Heart left ventricle (tissue), 13 donors: ENCODE results near the gene FKBP2.
A peak's percentile ranks its signal among the peaks of the same experiment; 100 is the strongest.

Source experiments
- POLR2A ChIP-seq, 2 donors: fragments of 450-650 bp; IDR thresholded peaks; one replicate each; pipeline ENCODE4 v1.6.1; 2017; ENCODE audit warnings: antibody characterized with exemption in 2 of 2, mild to moderate bottlenecking in 2 of 2, moderate library complexity in 2 of 2
- TF ChIP-seq, protein P1 (sequence below), 12 donors: fragments of 200-600 bp; sonication (generic) in 4 of 12; IDR thresholded peaks; one replicate each; pipeline versions ENCODE4 v1.5.0 to v1.8.0; 2018 to 2022; ENCODE audit warnings: antibody characterized with exemption in 12 of 12, mild to moderate bottlenecking in 5 of 12
- donor health status: ischemic (EF 13 %, LVEDD 7.1; RV severe dilation, severe dysfunction).
- donor health status: DM: no; HTN: yes; CAD: no.
- donor health status: DM: no; HTN: no; CAD: no.
- donor health status: ischemic (EF 25% LVEDD 6.9; RV normal size, moderate dysfunction).
- donor health status: ischemic (EF 25% LVEDD 5.7; RV mildly dilated, moderate dysfunction).
- donor health status: ischemic (EF 35%, LVEDD 5.7; RV mildly dilated, moderate dysfunction).
- donor health status: nonischemic (EF 11% LVEDD 7.7; RV severe dilation, severe dysfunction).
- donor health status: DM: yes; HTN: yes; CAD: no.
- donor health status: PGD.
- donor health status: ischemic (EF 29% LVEDD 5.4; RV normal size, mild dysfunction).
- donor health status: nonischemic (EF 23%, LVEDD 6.1; RV moderate dilation, normal function).

DNA sequence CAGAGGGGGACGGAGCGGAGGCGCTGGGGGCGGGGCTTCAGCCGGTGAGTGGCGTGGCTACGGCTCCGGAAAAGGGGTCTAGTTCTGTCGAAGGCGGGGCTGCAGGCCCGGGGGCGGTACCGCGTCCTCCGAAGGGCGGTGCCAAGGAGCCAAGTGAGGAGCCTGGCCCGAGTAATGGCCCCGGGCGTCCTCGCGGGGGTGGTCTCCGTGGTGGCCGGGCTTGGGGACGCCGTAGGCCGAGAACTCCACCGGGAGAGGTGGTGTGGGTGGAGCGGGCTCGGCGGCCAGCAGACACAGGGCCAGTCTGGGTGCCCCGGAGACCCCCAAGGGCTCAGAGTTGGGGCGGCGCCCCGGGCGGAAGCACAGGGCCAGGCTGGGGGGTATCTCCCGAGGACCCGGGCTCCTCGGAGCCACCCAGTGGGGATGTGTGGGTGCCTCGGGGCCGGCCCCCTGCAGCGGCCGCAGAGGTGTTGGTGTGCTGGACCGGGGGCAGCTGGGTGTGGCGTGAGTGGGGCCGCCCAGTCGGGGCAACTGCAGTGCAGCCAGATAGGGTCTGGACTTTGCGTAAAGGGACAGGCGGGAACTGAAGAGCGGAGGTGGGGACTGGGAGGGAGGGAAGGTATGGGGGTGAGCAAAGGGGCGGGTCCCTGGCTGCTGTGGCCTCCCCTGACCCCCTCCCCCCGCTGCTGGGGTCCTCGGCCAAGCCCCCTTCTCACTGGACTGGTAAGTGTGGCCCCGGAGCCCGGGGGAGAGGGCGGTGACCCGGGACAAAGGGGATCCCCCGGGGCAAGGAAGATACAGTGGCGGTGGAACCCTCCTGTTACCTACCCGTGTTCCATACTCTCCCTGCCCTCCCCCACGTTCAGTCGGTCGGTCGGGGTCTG, 838 bp downstream of the FKBP2 start:
- TF ChIP-seq, protein P1, sequence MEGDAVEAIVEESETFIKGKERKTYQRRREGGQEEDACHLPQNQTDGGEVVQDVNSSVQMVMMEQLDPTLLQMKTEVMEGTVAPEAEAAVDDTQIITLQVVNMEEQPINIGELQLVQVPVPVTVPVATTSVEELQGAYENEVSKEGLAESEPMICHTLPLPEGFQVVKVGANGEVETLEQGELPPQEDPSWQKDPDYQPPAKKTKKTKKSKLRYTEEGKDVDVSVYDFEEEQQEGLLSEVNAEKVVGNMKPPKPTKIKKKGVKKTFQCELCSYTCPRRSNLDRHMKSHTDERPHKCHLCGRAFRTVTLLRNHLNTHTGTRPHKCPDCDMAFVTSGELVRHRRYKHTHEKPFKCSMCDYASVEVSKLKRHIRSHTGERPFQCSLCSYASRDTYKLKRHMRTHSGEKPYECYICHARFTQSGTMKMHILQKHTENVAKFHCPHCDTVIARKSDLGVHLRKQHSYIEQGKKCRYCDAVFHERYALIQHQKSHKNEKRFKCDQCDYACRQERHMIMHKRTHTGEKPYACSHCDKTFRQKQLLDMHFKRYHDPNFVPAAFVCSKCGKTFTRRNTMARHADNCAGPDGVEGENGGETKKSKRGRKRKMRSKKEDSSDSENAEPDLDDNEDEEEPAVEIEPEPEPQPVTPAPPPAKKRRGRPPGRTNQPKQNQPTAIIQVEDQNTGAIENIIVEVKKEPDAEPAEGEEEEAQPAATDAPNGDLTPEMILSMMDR (IDR thresholded peaks at IDR 0.05), result peak in 1 of 12 donors; percentile 26
- peak in 1 of 2 donors; percentile 86 for TF ChIP-seq POLR2A (IDR thresholded peaks at IDR 0.05)
